T-helper 1 cell (primary cell): ENCODE measurements around the gene ENOX1.

ENCODE experiments used
- DNase-seq, 5 donors: peaks; one replicate each; pipeline ENCODE4 v3.0.0-alpha.2; 2012 to 2020

ENOX1 gene

DNA sequence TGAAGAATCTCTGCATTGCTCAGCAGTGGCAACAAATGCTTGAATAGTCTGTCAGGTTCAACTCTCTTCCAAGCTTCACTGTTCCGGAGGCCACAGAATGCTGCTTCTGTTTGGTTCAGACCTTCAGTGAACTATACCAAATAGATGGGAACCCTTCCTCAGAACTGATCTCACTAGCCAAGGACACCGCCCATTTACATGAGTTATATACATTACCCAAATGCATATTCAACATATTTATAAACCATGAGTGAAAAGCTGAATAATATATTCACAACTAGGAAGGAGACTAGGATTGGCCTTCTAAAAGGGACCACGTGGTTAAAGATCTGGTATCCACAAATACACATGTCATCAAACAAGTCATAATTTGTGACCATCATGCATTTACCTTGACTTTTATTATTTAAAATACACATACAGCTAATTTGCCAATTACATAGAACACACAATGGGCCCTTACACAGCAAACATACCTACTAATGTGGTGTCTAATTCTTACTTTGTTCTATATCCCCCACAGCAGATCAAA, 49.3 kb downstream of the ENOX1 start:
- no peak for DNase-seq

DNA sequence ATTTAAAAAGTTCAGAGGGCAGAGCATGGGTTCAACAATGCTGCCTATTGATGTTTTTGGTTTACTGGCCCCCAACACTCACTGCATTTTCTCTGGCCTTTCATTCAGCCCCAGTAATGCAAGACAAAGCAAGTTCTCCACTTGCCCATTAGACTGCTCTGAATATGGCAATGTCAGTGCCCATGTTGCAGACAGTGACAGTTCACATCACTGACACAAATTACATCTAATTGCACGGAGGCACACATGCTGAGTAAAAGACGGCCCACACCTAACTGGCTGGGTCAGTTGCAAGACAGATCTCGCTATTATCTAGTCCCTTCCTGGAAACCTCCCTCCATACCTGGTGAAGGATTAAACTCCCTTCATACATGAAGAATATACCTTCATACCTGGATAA, 54.0 kb downstream of the ENOX1 start:
- no peak for DNase-seq

DNA sequence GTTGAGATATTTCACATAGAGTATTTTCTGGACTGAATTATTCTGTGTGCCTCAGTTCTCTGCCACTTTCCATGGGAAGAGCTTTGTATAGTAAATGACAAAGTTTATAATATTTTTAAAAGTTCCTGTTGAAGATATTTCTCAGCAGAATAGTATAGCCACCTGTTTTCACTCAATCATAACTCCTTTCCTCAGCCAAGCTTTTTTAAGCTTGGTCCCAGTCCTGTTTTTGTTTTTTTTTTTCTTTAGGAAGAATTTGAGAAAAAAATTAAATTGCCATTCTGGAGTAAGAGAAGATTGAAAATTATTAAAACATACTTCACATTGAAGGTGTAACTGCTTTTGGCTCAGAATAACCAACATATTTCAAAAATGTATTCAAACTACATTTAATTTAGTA, 55.5 kb downstream of the ENOX1 start:
- no peak for DNase-seq

DNA sequence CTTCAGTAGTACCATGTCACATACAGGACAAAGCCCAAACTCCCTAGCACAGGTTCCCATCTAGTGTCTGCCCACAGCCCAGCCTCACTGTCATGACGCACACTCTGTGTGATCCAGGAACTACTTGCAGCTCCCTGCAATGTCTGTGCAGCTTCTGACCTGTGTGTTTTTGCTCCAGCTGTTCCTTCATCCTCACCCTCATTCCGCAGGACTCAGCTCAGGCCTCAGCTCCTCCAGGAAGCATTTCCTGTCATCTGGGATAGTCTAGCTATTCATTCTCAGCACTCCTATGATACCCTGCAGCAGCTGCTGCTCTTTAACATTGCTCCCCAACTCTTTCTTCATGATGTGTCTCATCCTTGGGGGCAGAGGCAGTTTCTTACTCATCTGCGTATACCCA, 56.1 kb downstream of the ENOX1 start:
- DNase-seq = no peak

DNA sequence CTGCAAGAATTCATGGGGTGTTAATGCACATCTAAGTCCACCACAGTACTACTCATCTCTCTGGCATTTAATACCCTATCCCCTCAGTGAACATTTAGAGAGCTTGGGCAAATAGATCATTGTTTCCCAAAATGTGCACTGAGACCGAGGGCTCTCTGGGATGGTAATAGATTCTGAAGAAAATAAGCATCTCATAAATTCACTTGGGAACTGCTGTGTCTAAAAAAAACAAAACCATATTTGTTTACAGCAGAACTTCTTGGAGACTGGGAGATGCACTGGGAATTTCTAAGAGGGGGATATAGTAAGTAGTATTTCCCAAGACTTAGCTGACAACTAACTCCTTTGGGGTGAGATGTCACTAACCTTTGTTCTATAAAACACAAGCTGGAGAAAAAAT, 58.4 kb downstream of the ENOX1 start:
- no peak for DNase-seq

DNA sequence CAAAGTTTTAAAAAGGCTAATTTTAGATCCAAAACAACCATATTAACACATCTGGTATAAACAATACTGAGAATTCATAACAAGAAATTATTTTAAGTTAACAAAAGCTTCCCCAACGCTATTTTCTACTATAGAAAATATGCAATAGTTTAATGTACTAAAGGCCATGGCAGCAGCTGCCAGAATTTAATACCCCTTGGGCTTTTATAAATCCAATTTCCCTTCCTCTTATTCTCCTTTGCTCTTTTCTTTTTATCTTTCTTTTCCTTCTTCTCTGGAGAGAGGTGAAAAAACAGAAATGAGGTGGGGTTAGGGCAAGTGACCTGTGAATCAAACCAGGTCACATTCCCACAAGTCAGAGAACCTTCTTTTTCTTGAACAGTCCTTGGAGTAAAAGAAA, 58.9 kb downstream of the ENOX1 start:
- no peak for DNase-seq

DNA sequence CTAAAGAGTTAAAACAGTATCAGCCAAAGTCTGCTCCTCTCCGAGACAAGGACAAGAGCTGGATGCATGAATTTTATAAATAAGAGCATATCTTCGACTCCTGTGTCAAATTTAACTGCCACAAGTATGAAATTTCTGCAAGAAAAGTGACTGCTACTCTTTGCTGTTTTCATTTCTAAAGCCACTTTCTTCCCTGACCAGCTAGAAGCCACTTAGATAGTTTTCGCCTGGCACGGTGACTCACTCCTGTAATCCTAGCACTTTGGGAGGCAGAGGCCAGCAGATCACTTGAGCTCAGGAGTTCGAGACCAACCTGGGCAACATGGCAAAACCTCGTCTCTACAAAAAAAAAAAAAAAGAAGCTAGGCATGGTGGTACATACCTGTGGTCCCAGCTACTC, 61.3 kb downstream of the ENOX1 start:
- DNase-seq = no peak

DNA sequence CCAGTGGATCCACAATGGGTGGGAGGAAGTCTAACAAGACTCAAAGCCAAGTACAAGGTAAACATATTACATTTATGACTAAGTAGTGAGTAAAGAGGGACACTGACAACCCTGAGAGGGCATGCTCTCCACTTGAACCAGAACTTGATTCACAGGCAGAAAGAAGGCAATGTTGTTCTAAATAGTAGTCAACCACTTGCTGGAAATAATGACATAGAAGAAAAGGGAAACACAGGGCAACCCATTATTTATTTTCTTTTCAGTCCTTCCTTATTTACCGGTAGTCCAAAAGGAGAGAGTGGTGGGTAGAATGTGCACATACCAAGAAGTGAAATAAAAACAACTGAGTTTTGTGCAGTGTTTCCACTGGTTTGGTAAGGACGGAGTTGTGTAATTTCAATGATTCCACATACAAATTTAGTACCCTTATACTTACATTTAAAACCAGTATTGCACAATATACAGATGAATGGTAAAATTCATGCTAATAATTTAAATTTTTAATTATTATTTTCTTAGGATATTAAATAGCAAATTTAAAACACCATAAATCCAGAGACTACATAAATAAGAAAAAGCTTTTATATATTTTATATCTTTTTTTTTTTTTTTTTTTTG, 65.9 kb downstream of the ENOX1 start:
- DNase-seq = no peak

DNA sequence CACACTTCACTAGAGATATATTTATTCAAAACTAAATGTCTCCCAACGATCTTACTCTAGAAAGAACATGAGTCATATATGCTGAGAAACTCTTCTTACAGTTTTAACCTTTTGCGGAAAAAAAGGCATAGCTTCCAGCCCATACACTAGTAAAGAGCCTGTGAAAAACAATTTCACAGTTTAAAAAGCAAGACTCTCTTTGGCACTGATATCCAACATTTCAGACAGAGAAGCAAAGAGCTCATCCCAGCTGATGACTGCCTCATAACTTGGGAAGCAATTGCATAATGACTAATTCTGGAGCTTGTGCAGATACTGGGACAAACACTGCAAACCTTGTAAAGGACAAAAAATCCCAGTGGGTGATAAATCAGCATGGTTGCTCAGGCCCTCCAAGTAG, 88.0 kb downstream of the ENOX1 start:
- no peak for DNase-seq

DNA sequence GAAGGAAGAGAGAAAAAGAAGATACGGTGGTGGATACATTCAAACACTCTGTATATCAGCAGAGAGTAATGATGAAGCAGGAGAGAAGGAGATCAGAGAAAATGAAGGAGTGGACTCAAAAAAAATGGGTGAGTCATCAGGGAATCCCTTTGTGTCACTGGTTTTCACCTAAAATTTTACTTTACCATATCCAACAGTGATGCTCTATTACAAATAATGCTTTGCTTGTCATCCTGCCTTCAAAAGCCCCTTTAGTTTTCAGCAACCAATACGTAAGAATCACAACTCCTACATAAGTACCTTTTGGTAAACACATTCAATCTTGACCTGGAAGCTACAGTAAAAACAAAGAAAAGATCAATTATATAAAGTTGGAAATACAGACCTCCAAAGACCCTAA, 88.8 kb downstream of the ENOX1 start:
- DNase-seq = no peak

DNA sequence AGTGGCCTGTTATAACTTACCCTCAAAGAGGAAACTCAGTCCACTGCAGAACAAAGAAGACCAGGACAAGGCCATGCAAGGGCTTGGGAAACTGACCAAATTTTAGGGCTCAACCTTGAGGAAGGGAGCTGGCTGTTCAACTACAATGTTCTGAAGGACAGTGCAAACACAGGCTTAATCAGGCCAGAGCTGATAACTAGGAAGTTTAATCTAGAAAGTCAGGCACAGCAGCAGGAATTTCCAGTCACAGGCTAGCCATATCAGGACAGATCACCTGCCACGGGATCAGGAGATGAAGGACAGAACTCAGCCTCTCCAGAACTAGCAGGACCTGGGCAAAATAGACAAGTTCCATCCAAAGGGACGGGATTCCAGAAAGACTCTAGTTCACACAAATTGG, 89.4 kb downstream of the ENOX1 start:
- no peak for DNase-seq

DNA sequence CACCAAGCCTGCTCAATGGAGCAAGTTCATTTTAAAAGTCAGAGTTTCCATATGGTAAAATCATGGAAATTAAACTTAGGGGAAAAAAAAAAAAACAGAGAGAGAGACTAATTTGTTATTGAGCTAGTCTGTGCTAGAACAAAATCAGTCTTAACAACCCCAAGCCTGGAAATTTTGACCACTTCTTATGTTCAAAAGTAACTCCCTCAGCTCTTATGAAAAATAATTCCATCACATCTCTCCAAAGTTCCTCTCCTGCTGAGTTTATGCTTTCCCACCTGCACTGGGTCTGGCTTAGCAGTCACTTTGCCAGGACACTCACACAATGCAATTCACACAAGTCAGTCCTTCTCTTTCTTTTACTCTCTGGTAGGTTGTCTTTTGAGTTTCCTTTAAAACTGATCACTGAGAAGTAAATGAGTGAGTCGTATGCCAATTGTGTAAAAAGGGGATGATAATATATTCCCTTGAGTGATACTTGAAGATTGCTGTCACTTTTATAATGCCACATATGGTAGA, 92.6 kb downstream of the ENOX1 start:
- no peak for DNase-seq

DNA sequence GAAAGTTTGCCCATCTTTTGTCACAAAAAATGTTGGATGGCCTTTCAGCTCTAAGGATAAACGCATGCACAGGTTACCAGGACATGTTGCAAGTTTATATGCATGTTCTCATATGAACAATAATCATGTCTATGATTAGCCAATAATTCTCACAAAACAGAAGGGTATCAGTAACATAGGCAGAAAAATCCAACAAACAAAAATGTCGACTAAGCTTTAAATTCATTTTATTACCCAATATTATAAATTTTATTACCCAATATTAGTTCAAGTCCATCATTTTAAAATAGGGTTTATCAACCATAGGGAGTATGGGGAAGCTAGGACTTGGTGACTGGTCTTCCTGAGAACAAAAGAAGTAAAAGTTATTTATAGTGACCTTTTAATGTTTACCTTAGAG, 93.1 kb downstream of the ENOX1 start:
- no peak for DNase-seq

DNA sequence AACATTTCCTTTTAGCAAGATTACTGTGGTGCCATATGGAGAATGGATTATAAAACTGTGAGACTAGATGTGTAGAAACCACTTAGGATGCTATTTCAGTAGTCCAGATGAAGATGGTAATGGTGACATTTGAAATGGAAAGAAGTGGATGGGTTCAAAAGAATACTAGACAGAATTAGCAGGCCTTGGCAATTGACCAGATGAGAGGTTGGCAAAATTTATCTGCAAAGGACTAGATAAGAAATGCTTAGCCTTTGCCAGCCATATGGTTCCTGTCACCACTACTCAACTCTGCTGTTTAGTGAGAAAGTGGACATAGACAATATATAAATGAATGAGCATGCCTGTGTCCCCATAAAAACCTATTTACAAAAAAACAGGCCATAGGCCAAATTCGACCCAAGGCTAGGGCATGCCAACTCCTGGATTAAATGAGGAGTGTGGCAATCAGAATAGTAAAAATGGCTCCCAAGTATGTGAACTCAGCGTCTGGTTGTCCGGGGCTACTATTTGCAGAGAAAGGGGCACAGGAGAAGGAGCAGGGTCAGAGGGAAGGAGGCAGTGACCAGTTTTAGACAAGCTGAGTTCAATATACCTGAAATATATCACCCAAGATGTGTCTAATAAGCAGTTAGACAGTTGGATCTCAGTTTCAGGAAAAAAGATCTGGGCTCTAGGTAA, 98.4 kb downstream of the ENOX1 start:
- DNase-seq = no peak

DNA sequence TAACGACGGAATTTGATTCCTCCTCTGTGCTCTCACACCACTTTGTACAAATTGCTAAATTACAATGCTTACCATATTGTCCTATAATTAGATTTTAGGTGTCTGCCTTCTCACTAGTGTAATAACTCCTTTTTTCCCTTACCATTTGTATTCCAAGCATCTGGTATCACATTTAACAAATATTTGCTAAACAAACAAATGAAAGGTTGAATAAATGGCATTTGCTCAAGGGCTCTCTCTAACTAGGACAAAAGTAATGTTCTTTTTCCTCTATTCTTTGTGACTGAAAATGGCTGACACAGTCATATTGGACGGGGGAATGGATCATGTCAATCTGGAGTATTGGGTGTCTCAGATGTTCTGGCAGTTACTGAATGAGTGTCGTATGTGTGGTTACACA, 99.7 kb downstream of the ENOX1 start:
- DNase-seq = no peak

DNA sequence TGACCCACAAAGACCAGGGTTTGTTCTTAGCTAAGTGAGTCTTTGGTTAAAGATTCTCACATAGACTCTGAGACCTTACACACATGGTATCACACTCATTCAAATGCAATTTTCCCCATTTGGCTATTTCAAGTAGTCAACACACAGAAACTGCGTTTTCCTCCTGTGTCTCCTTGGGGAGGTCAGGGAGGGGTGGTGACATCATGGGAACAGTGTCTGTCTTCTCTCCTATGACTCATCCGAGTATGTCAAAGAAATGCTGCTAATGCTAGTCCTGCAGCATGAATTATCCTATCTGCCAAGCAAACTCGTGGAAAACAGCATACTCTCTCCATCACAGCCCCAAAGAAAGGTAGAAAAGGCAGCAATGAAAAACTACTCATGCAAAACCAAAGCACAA, 100.2 kb downstream of the ENOX1 start:
- DNase-seq = no peak

DNA sequence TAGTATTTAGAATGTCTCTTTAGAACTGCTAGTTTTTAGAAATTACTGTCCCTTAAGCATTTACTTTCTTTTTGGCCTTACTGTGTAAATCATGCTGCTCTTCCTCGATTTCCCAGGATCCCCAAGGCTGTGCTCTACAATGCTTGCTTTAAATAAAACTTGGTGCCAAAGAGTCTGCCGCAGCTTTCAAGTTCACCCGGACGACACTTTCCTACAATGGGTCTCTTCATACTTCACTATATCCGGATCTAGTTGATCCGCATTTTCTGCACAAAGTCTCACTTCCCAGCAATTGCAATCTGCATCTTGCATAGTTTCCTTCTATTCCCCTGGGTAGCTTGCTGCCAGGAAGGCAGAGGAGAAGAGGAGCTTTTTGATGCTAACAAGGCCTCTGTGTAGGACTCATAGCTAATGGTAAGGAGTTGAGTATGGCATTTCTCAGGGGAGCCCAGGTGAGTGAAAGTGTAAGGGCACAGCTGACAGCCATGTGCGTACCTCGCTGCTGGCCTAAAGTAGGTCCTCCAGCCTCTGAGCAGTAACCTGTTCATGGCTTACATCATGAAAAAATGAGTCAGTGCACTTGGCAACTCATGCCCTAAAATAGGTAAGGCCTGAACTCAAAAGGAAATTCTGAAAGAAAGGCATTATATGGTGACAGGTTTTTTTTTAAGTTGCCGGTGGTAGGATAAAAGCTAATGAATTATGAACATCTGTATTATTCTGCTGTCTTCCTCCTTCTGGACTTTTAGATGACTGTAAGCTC, 101.6 kb downstream of the ENOX1 start:
- DNase-seq = no peak

DNA sequence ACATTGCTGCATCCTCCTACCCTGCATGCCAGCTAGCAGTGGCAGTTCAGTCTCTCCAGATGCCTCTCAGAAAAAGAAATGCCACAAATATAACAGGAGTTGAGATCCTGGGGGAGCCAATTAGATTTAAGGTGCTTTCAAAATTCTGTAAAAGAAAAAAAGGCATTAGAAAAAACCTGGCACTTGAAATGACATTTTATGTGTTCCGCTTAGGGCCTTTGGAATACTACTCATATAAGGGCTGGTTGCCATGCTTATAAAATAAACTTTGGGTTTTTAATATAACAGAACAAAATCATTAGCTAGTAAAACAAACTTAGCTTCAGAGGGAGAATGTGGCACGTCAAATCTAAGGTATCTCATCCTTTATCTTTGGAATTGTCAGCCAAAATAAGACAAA, 104.1 kb downstream of the ENOX1 start:
- no peak for DNase-seq

DNA sequence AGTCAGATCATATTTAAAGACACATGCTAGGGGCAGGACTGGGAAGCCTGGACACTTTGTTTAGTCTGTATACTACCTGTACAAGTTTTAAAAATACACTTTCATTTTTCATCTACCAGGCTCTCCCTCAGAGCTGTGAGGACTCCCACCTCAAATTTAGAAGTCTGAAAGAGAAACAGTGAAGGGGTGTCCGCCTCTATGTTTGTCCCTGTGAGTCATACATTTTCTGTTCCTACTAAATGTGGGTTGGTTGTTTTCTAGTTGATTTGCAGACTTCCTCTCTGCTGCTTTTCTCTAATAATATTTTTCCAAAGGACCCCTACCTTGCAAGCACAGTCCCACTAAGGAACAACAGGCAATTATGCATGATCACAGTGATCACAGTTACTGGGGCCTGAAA, 110.5 kb downstream of the ENOX1 start:
- DNase-seq = no peak

DNA sequence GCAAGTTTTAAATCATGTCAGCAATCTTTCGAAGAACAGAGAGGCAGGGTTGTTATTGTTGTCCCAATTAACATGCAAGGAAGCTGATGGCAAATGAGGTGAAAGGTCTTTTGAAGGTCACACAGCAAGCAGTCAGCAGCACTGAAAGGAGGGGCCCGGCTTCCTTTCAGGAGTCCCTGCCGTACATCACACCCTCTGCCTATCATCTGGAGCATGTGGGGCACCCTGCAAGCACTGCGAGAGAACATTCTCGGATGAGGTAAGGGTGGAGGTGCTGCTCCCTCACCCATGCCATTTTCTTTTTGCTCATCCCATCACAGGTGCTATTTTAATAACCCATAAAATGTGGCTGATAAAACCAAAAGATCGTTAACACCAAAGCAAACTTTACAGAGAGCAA, 111.2 kb downstream of the ENOX1 start:
- no peak for DNase-seq

DNA sequence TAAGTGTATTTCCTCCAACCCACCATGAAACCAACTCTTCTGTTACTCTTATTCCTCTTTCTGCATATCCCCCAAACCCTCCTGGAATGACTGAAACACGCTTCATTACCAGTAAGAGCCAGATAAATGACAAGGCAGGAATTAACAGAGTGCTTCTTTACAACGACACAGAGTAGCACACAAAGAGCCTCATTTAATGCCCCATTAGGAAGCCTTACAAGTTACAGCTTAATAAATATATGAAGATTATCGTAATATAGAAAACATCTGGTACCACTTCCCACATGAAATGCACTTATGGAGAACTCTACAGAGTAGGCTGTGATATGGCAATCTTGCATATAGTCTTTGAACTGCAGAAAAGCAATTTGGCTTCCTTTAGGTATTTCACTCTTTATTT, 116.8 kb downstream of the ENOX1 start:
- DNase-seq = no peak

DNA sequence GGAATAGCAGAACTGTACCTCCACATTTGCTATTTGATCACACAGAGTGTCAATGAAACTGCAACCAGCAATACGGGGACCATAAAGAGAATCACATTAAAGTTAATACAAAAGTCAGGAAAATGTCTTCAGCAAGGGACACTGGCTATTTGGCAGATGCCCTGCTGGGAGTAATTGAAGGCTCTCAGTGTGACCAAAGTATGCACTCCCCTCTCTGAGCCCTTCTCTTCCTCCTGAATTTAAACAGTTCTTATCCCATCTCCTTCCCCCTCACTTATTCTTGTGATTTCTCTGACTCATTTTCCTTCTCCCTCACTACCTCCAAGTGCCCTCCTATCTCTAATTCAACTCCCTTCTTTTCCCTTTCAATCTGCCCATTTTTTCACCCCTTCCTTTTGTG, 117.7 kb downstream of the ENOX1 start:
- DNase-seq = no peak

DNA sequence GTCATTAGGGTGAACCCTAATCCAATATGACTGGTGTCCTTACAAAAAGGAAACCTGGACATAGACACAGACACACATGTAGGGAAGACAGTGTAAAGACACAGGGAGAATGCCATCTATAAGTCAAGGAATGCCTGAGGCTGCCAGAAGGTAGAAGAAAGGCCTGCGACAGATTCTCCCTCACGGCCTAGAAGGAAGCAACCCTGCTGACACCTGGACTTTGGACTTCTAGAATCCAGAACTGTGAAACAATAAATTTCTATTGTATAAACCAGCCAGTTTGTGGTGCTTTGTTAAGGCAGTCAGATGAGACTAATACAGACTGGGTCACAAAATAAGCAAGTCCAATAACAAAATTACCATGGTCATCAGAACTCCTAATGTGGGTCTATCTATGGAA, 120.4 kb downstream of the ENOX1 start:
- no peak for DNase-seq

DNA sequence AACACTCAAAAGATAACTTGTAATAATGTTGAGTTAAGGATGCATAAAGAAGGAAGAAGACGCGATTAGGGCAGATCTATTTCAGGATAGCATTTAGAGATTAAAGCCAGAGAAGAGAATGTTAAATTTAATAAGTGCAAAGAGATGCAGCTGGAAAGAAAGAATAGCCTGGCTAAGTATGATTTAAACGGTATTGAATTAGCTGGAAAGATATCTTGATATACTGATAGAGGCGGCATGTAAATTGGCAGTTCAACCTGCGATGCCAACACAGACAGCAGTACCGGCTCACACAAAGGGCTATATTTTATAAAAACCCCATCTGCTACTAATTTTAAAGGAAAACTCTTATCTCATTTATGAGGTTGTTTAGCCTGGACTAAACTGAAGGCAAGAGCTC, 121.4 kb downstream of the ENOX1 start:
- no peak for DNase-seq
